Measurements from ENCODE around the gene NAA30. TPM values are rescaled to one million over a fixed set of nuclear protein-coding genes. Genes with fewer than 3 reads are reported as not detected.

NAA30 gene
- total RNA-seq, 1 experiment from 2014 or later, result 34.6 TPM

DNA sequence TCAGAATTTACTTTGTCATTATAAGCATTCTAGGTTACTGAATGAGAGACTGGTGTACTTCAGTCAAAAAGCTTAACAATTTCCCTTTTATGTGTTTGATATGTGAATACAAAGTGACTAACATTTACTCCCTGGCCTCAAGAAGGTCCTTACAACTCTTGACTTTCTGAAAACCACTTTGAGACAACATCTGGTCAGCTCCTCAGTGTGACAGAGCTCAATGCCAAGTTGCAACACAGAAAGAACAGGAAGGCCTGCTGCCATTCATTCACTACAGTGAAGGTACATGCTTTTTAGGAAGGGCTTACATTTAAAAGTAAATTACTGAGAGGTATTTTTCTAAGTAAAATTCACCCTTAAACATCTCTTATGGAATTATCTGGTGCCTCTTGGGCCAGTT lies 2.3 kb upstream of the NAA30 start:
- DNase-seq, result no peak
- H3K4me3 ChIP-seq (ENCODE audit: low read length), result no peak overlapping the region
- H3K4me2 ChIP-seq (ENCODE audit: low read depth, low read length, poor library complexity, severe bottlenecking), result no peak overlapping the region
- H3K4me1 ChIP-seq (ENCODE audit: low read length), result peaks cover 28% of the 10 kb centered on the region
- no peak overlapping the region for H3K27ac ChIP-seq (ENCODE audit: low read length)
- no peaks in the 10 kb centered on the region for H3K27me3 ChIP-seq (ENCODE audit: low read length)
- no peaks in the 10 kb centered on the region for H3K9me2 ChIP-seq (replicated peaks; ENCODE audit: insufficient read depth, low read length)
- H2AFZ ChIP-seq (ENCODE audit: low read length), result no peak overlapping the region
- peaks cover 24% of the 10 kb centered on the region for H3K79me2 ChIP-seq (ENCODE audit: low read length)
- H3K9me3 ChIP-seq (ENCODE audit: low read length), result no peaks in the 10 kb centered on the region
- no peaks in the 10 kb centered on the region for H3K36me3 ChIP-seq (ENCODE audit: insufficient read depth, low read length)
- H4K20me1 ChIP-seq (ENCODE audit: insufficient read depth, low read depth, low read length), result peaks cover 4% of the 10 kb centered on the region; the same call in 1 of the 2 replicates
- H3K9ac ChIP-seq (ENCODE audit: low read length), result no peak overlapping the region

DNA sequence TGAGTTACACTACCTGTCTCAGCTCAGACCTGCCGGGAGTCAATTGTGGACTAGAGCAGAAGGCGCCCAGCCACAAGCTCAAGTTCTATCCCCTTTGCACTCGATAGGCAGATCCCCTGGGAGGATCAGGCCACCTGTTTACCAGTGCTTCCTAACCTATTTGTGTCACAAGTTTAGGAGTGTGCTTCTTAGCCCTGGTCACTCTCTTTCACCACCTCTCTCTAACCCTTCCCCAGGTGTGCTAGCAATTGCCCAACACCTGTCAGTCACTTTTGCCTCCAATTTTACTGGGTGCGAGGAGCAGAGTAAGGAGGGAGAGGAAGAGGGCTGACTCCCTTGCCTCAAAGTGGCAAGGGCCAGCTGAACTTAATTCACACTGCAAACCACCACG lies 745 bp upstream of the NAA30 start:
- no peak for DNase-seq

GRCh38 chr14:57390806-57391516 lies 575 bp downstream of the NAA30 start:
- peaks cover 8% of the 10 kb centered on the region for H3K36me3 ChIP-seq (ENCODE audit: insufficient read depth, low read length)
- peak overlapping the region; percentile 79 for H3K4me3 ChIP-seq (ENCODE audit: low read length)
- H3K9ac ChIP-seq (ENCODE audit: low read length), result peak overlapping the region; percentile 83
- H3K27me3 ChIP-seq (ENCODE audit: low read length), result no peaks in the 10 kb centered on the region
- peak overlapping the region; percentile 95 for H3K4me2 ChIP-seq (ENCODE audit: low read depth, low read length, poor library complexity, severe bottlenecking)
- no peaks in the 10 kb centered on the region for H3K9me2 ChIP-seq (replicated peaks; ENCODE audit: insufficient read depth, low read length)
- H4K20me1 ChIP-seq (ENCODE audit: insufficient read depth, low read depth, low read length), result peaks cover 4% of the 10 kb centered on the region; the same call in 1 of the 2 replicates
- H2AFZ ChIP-seq (ENCODE audit: low read length), result peak overlapping the region; percentile 59; the same call in 1 of the 2 replicates
- no peak overlapping the region for H3K27ac ChIP-seq (ENCODE audit: low read length)
- H3K9me3 ChIP-seq (ENCODE audit: low read length), result no peaks in the 10 kb centered on the region
- DNase-seq, result peak; percentile 78
- peaks cover 38% of the 10 kb centered on the region for H3K4me1 ChIP-seq (ENCODE audit: low read length)
- H3K79me2 ChIP-seq (ENCODE audit: low read length), result peaks cover 52% of the 10 kb centered on the region

More for the DNA sequence above, 745 bp upstream of the NAA30 start:
- Histone ChIP-seq H3K9me3 (ENCODE audit: low read length) (no peaks in the 10 kb centered on the region), H3K36me3 (ENCODE audit: insufficient read depth, low read length) (peaks cover 8% of the 10 kb centered on the region), H3K4me3 (ENCODE audit: low read length) (peak overlapping the region; percentile 79), H3K9me2 (replicated peaks; ENCODE audit: insufficient read depth, low read length) (no peaks in the 10 kb centered on the region), H3K27me3 (ENCODE audit: low read length) (no peaks in the 10 kb centered on the region), H3K79me2 (ENCODE audit: low read length) (peaks cover 40% of the 10 kb centered on the region), H3K27ac (ENCODE audit: low read length) (peak overlapping the region; percentile 30; the same call in 1 of the 2 replicates), H3K9ac (ENCODE audit: low read length) (peak overlapping the region; percentile 83), H3K4me2 (ENCODE audit: low read depth, low read length, poor library complexity, severe bottlenecking) (peak overlapping the region; percentile 95), H4K20me1 (ENCODE audit: insufficient read depth, low read depth, low read length) (peaks cover 4% of the 10 kb centered on the region; the same call in 1 of the 2 replicates), H2AFZ (ENCODE audit: low read length) (peak overlapping the region; percentile 95), H3K4me1 (ENCODE audit: low read length) (peaks cover 38% of the 10 kb centered on the region)

DNA sequence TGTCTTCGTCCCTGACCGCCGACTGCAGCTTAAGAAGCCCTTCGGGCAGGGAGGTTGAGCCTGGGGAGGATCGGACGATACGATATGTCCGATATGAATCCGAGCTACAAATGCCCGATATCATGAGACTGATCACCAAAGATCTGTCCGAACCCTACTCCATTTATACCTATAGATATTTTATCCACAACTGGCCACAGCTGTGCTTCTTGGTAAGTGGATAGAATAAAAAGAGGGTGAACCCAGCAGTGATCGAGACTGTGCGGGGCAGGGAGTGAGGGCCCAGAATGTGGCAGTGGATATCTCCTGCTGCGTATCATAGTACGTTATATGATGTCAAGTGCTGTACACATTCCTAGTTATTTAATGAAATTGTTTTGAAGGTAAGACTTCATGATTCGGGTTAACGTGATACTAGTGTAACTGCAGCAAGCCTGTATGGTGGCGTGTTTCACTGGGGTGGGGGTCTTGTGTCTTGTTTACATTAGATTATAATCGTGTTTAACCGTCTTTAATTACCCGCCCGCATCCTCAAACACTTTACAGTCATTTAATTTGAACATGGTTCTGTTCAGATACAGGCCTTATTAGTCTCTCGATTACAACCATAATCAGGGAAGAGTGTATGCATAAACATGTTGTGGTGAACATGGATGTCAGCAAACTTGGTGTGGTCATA lies 1.3 kb downstream of the NAA30 start:
- peak overlapping the region; percentile 79 for H3K4me3 ChIP-seq (ENCODE audit: low read length)
- peak overlapping the region; percentile 83 for H3K9ac ChIP-seq (ENCODE audit: low read length)
- DNase-seq, result no peak
- H3K4me2 ChIP-seq (ENCODE audit: low read depth, low read length, poor library complexity, severe bottlenecking), result peak overlapping the region; percentile 95
- no peaks in the 10 kb centered on the region for H3K9me3 ChIP-seq (ENCODE audit: low read length)
- H3K9me2 ChIP-seq (replicated peaks; ENCODE audit: insufficient read depth, low read length), result no peaks in the 10 kb centered on the region
- peaks cover 4% of the 10 kb centered on the region; the same call in 1 of the 2 replicates for H4K20me1 ChIP-seq (ENCODE audit: insufficient read depth, low read depth, low read length)
- no peaks in the 10 kb centered on the region for H3K27me3 ChIP-seq (ENCODE audit: low read length)
- H3K79me2 ChIP-seq (ENCODE audit: low read length), result peaks cover 59% of the 10 kb centered on the region
- H3K27ac ChIP-seq (ENCODE audit: low read length), result no peak overlapping the region
- no peak overlapping the region for H2AFZ ChIP-seq (ENCODE audit: low read length)
- H3K36me3 ChIP-seq (ENCODE audit: insufficient read depth, low read length), result peaks cover 12% of the 10 kb centered on the region
- peaks cover 38% of the 10 kb centered on the region for H3K4me1 ChIP-seq (ENCODE audit: low read length)

DNA sequence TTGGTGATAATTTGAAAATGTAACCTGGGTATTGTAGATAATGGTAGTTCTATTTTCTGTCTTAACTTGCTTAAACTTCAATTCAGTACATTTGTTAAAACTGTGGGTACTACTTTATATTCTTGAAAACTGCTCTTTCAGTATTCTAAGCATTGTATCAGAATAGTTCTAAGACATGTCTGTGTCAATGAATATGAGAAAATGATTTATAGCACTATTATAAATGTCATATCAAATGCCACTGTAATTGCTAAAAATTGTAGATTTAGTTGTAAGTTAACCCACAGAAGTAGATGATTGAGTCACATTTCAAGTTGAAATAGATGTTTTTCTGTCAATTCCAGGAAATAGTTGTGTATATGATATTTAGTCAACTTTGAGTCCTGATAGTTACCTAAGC lies 2.4 kb downstream of the NAA30 start:
- Histone ChIP-seq H3K4me3 (ENCODE audit: low read length) (peak overlapping the region; percentile 79; the same call in 1 of the 2 replicates), H3K27ac (ENCODE audit: low read length) (no peak overlapping the region)

GRCh38 chr14:57400556-57401494 lies 10.4 kb downstream of the NAA30 start:
- DNase-seq, result no peak
- H3K36me3 ChIP-seq (ENCODE audit: insufficient read depth, low read length), result peaks cover 45% of the 10 kb centered on the region; the same call in 1 of the 2 replicates
- H3K9ac ChIP-seq (ENCODE audit: low read length), result no peak overlapping the region
- no peak overlapping the region for H3K4me2 ChIP-seq (ENCODE audit: low read depth, low read length, poor library complexity, severe bottlenecking)
- H4K20me1 ChIP-seq (ENCODE audit: insufficient read depth, low read depth, low read length), result no peaks in the 10 kb centered on the region
- no peaks in the 10 kb centered on the region for H3K4me1 ChIP-seq (ENCODE audit: low read length)
- H3K9me2 ChIP-seq (replicated peaks; ENCODE audit: insufficient read depth, low read length), result no peaks in the 10 kb centered on the region
- H3K27me3 ChIP-seq (ENCODE audit: low read length), result no peaks in the 10 kb centered on the region
- H3K9me3 ChIP-seq (ENCODE audit: low read length), result no peaks in the 10 kb centered on the region
- H3K4me3 ChIP-seq (ENCODE audit: low read length), result no peak overlapping the region
- no peak overlapping the region for H2AFZ ChIP-seq (ENCODE audit: low read length)
- no peak overlapping the region for H3K27ac ChIP-seq (ENCODE audit: low read length)
- peaks cover 72% of the 10 kb centered on the region for H3K79me2 ChIP-seq (ENCODE audit: low read length)

More for the DNA sequence above, 2.4 kb downstream of the NAA30 start:
- H3K79me2 ChIP-seq (ENCODE audit: low read length), result peaks cover 65% of the 10 kb centered on the region
- H2AFZ ChIP-seq (ENCODE audit: low read length), result no peak overlapping the region
- peaks cover 4% of the 10 kb centered on the region; the same call in 1 of the 2 replicates for H4K20me1 ChIP-seq (ENCODE audit: insufficient read depth, low read depth, low read length)
- no peaks in the 10 kb centered on the region for H3K27me3 ChIP-seq (ENCODE audit: low read length)
- H3K4me1 ChIP-seq (ENCODE audit: low read length), result peaks cover 38% of the 10 kb centered on the region
- no peaks in the 10 kb centered on the region for H3K9me2 ChIP-seq (replicated peaks; ENCODE audit: insufficient read depth, low read length)
- peak overlapping the region; percentile 83 for H3K9ac ChIP-seq (ENCODE audit: low read length)
- no peak for DNase-seq
- peak overlapping the region; percentile 95 for H3K4me2 ChIP-seq (ENCODE audit: low read depth, low read length, poor library complexity, severe bottlenecking)
- peaks cover 19% of the 10 kb centered on the region for H3K36me3 ChIP-seq (ENCODE audit: insufficient read depth, low read length)
- no peaks in the 10 kb centered on the region for H3K9me3 ChIP-seq (ENCODE audit: low read length)

- no peaks in the 10 kb centered on the region for H4K20me1 ChIP-seq (ENCODE audit: insufficient read depth, low read depth, low read length)
- no peak overlapping the region for H3K4me3 ChIP-seq (ENCODE audit: low read length)
- H3K27me3 ChIP-seq (ENCODE audit: low read length), result no peaks in the 10 kb centered on the region
- H3K27ac ChIP-seq (ENCODE audit: low read length), result no peak overlapping the region
- H3K36me3 ChIP-seq (ENCODE audit: insufficient read depth, low read length), result peaks cover 43% of the 10 kb centered on the region; the same call in 1 of the 2 replicates
- H3K9ac ChIP-seq (ENCODE audit: low read length), result no peak overlapping the region
- H3K9me2 ChIP-seq (replicated peaks; ENCODE audit: insufficient read depth, low read length), result no peaks in the 10 kb centered on the region
- no peak overlapping the region for H3K4me2 ChIP-seq (ENCODE audit: low read depth, low read length, poor library complexity, severe bottlenecking)
- H3K4me1 ChIP-seq (ENCODE audit: low read length), result no peaks in the 10 kb centered on the region
- no peaks in the 10 kb centered on the region for H3K9me3 ChIP-seq (ENCODE audit: low read length)
- H3K79me2 ChIP-seq (ENCODE audit: low read length), result peaks cover 71% of the 10 kb centered on the region
- no peak for DNase-seq
- no peak overlapping the region for H2AFZ ChIP-seq (ENCODE audit: low read length)
Observed at GRCh38 chr14:57401501-57401900, 11.1 kb downstream of the NAA30 start.

All from Karpas-422 (cell line).